Uterus (tissue), 2 donors: ENCODE results near the gene SPATC1L.

Experiments
- POLR2A ChIP-seq, 2 donors: fragments of 450-650 bp; IDR thresholded peaks; one replicate each; pipeline ENCODE4 v1.6.1; 2016; ENCODE audit warnings: antibody characterized with exemption in 2 of 2, mild to moderate bottlenecking in 1 of 2, moderate library complexity in 1 of 2
- TF ChIP-seq, protein P1 (sequence below), 4 experiments: fragments of 200-600 bp in 2 of 4; fragments of 450-650 bp in 2 of 4; sonication (generic) in 2 of 4; IDR thresholded peaks; one replicate each; pipeline ENCODE4 v1.5.1; 2016 to 2019; ENCODE audit warnings: antibody characterized with exemption in 4 of 4, mild to moderate bottlenecking in 2 of 4, moderate library complexity in 1 of 4

DNA sequence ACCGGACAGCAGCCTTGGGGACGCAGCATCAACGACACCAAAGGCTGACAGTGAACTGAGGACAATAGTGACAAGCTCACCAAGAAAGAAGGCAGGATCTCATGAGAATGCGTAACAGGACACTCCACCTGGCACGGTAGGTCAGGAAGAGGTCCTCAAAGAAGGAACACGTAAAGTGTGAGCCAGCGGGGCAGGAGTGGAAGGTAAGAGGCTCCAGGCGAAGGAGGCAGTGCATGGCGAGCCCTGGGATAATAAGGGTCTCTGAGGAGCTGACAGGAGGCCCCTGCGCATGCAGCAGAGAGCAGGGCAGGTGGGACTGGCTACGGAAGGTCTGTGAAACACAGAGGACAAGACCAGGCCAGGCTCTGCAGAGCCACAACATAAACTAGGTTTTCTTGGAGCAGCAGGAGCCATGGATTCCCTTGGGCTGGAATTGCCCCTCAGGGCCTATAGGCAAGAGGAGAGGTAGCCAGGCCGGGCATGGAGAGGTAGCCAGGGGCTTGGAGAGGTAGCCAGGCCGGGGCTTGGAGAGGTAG lies 36.1 kb upstream of the SPATC1L start:
- TF ChIP-seq, protein P1, sequence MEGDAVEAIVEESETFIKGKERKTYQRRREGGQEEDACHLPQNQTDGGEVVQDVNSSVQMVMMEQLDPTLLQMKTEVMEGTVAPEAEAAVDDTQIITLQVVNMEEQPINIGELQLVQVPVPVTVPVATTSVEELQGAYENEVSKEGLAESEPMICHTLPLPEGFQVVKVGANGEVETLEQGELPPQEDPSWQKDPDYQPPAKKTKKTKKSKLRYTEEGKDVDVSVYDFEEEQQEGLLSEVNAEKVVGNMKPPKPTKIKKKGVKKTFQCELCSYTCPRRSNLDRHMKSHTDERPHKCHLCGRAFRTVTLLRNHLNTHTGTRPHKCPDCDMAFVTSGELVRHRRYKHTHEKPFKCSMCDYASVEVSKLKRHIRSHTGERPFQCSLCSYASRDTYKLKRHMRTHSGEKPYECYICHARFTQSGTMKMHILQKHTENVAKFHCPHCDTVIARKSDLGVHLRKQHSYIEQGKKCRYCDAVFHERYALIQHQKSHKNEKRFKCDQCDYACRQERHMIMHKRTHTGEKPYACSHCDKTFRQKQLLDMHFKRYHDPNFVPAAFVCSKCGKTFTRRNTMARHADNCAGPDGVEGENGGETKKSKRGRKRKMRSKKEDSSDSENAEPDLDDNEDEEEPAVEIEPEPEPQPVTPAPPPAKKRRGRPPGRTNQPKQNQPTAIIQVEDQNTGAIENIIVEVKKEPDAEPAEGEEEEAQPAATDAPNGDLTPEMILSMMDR (IDR thresholded peaks at IDR 0.05): no peak
- no peak for TF ChIP-seq POLR2A (IDR thresholded peaks at IDR 0.05)
